Adrenal gland (tissue), 5 donors: ENCODE results near the gene LDAH.

Experiments used
- POLR2A ChIP-seq, 2 donors: fragments of 450-650 bp; IDR thresholded peaks; one replicate each; pipeline ENCODE4 v1.6.1; 2017; ENCODE audit warnings: antibody characterized with exemption in 2 of 2, mild to moderate bottlenecking in 2 of 2, moderate library complexity in 1 of 2
- TF ChIP-seq, protein P1 (sequence below), 6 experiments: fragments of 450-650 bp in 4 of 6; fragments of 200-600 bp in 2 of 6; sonication (generic) in 1 of 6; IDR thresholded peaks; 1 replicate in 5 of 6; 2 replicates in 1 of 6; pipeline versions ENCODE4 v1.5.1 to v1.8.0; 2016 to 2021; ENCODE audit warnings: antibody characterized with exemption in 6 of 6, mild to moderate bottlenecking in 2 of 6, moderate library complexity in 1 of 6
- donor health status: DM: no; HTN: no; CAD: no.

GRCh38 chr2:20852670-20853069 is 29.8 kb upstream of the LDAH start:
- TF ChIP-seq, protein P1, sequence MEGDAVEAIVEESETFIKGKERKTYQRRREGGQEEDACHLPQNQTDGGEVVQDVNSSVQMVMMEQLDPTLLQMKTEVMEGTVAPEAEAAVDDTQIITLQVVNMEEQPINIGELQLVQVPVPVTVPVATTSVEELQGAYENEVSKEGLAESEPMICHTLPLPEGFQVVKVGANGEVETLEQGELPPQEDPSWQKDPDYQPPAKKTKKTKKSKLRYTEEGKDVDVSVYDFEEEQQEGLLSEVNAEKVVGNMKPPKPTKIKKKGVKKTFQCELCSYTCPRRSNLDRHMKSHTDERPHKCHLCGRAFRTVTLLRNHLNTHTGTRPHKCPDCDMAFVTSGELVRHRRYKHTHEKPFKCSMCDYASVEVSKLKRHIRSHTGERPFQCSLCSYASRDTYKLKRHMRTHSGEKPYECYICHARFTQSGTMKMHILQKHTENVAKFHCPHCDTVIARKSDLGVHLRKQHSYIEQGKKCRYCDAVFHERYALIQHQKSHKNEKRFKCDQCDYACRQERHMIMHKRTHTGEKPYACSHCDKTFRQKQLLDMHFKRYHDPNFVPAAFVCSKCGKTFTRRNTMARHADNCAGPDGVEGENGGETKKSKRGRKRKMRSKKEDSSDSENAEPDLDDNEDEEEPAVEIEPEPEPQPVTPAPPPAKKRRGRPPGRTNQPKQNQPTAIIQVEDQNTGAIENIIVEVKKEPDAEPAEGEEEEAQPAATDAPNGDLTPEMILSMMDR (IDR thresholded peaks at IDR 0.05): no peak
- no peak for TF ChIP-seq POLR2A (IDR thresholded peaks at IDR 0.05)
